Measurements from ENCODE around the gene NXPH3.
A peak's percentile ranks its signal among the peaks of the same experiment; 100 is the strongest.

The NXPH3 gene

DNA sequence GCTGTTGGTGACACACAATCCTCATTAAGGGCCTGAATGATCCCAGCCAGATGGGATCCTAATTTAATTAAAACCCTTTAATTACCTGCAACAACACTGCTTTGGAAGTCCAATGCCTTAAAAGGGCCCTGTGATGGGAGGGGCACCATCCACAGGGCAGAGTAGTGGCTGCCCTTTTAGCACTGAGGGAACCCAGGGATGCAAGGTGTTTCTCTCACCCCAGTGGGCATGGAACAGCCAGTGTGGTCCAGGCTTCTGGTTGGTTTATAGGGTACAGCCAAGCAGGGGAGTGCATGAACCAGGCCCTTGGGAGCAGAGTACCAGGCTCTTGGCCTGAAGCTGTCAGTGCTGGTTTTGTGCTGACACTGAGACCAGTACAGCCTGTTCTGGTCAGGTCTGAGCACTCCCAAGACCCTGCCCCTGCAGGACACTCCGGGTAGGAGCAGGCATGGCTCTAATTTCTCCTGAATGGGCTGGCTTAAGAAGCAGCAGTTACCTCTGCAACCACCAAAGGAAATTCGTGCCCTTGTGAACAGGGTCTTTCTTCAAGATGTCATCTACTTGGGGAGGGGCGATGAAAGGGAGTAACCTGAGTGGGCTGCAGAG lies 9.9 kb downstream of the NXPH3 start:
- Histone ChIP-seq H3K27ac (ENCODE audit: extremely low read depth, low read depth, low read length) (no peak overlapping the region), H3K4me1 (ENCODE audit: control insufficient read depth, insufficient read depth, low read length) (no peaks in the 10 kb centered on the region), H3K36me3 (ENCODE audit: control insufficient read depth in 2 of 2, insufficient read depth in 1 of 2, low read length in 2 of 2) (no peaks in the 10 kb centered on the region), H3K9me3 (ENCODE audit: control insufficient read depth, insufficient read depth, low read depth, low read length) (no peaks in the 10 kb centered on the region), H3K4me3 (ENCODE audit: low read depth, low read length) (no peak overlapping the region)
- TF ChIP-seq ZNF223 (tag by site-specific recombination; IDR thresholded peaks at IDR 0.05) (no peak), ZNF114 (tag by site-specific recombination; IDR thresholded peaks at IDR 0.05) (no peak), ZNF239 (tag by site-specific recombination; IDR thresholded peaks at IDR 0.05) (no peak), ZBTB17 (tag by site-specific recombination; IDR thresholded peaks at IDR 0.05) (peak; percentile 72), ZNF658 (tag by site-specific recombination; IDR thresholded peaks at IDR 0.05) (no peak)
- TF ChIP-seq, protein P1, sequence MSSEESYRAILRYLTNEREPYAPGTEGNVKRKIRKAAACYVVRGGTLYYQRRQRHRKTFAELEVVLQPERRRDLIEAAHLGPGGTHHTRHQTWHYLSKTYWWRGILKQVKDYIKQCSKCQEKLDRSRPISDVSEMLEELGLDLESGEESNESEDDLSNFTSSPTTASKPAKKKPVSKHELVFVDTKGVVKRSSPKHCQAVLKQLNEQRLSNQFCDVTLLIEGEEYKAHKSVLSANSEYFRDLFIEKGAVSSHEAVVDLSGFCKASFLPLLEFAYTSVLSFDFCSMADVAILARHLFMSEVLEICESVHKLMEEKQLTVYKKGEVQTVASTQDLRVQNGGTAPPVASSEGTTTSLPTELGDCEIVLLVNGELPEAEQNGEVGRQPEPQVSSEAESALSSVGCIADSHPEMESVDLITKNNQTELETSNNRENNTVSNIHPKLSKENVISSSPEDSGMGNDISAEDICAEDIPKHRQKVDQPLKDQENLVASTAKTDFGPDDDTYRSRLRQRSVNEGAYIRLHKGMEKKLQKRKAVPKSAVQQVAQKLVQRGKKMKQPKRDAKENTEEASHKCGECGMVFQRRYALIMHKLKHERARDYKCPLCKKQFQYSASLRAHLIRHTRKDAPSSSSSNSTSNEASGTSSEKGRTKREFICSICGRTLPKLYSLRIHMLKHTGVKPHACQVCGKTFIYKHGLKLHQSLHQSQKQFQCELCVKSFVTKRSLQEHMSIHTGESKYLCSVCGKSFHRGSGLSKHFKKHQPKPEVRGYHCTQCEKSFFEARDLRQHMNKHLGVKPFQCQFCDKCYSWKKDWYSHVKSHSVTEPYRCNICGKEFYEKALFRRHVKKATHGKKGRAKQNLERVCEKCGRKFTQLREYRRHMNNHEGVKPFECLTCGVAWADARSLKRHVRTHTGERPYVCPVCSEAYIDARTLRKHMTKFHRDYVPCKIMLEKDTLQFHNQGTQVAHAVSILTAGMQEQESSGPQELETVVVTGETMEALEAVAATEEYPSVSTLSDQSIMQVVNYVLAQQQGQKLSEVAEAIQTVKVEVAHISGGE (tag by site-specific recombination; conservative IDR thresholded peaks at IDR 0.05; ENCODE audit: low read depth), result no peak
- POLR2A ChIA-PET, result no interaction called here
- CTCF ChIA-PET, result interaction anchor here (0.7 to 3.2 kb wide), 3 partner anchors 10 to 314 kb away, joined by 3 to 13 read pairs (median 5); partner anchors contain the start of gene NXPH3

DNA sequence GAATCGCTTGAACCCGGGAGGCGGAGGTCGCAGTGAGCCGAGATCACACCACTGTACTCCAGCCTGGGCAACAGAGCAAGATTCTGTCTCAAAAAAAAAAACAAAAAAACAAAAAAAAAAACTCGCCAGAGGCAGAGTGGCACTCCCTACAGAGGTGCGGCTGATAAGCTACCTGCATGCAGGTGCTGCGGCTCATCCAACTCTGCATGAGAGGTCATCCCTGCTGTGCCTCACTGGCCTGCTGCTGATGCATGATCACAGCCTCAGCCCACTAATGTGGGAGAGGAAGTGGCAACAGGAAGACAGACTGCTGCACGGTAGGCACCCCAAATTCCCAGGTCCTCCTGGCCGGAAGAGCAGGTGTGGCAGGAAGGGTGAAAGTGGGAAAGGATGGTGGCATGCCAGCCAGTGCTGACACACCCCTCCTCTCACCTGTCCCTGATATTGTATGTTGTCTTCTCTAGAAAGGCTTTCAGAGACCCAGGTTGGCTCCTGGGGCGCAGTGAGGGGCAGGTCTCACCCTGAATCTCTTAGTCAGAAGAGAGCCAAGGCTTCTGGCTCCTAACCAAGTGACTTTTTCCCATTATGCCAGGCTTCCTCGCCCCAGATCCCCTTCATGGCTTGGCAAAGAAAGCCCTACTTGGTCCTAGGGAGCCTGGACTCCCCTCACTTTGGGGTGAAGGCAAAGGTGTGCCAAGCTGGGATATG lies 11.8 kb downstream of the NXPH3 start:
- Histone ChIP-seq H3K27ac (ENCODE audit: extremely low read depth, low read depth, low read length) (no peak overlapping the region), H3K4me3 (ENCODE audit: low read depth, low read length) (no peak overlapping the region), H3K9me3 (ENCODE audit: control insufficient read depth, insufficient read depth, low read depth, low read length) (no peaks in the 10 kb centered on the region), H3K4me1 (ENCODE audit: control insufficient read depth, insufficient read depth, low read length) (no peaks in the 10 kb centered on the region), H3K36me3 (ENCODE audit: control insufficient read depth in 2 of 2, insufficient read depth in 1 of 2, low read length in 2 of 2) (peaks cover 0 to under 1% of the 10 kb centered on the region in 2 experiments; a peak in 1 of 3 replicates)
- ChIA-PET CTCF (interaction anchor here (0.5 to 3.2 kb wide), 2 partner anchors 12 to 22 kb away, joined by 6 to 13 read pairs; partner anchors contain the start of gene NXPH3), POLR2A (no interaction called here)
- TF ChIP-seq, protein P2, sequence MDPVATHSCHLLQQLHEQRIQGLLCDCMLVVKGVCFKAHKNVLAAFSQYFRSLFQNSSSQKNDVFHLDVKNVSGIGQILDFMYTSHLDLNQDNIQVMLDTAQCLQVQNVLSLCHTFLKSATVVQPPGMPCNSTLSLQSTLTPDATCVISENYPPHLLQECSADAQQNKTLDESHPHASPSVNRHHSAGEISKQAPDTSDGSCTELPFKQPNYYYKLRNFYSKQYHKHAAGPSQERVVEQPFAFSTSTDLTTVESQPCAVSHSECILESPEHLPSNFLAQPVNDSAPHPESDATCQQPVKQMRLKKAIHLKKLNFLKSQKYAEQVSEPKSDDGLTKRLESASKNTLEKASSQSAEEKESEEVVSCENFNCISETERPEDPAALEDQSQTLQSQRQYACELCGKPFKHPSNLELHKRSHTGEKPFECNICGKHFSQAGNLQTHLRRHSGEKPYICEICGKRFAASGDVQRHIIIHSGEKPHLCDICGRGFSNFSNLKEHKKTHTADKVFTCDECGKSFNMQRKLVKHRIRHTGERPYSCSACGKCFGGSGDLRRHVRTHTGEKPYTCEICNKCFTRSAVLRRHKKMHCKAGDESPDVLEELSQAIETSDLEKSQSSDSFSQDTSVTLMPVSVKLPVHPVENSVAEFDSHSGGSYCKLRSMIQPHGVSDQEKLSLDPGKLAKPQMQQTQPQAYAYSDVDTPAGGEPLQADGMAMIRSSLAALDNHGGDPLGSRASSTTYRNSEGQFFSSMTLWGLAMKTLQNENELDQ (tag by site-specific recombination; IDR thresholded peaks at IDR 0.05; ENCODE audit: low read depth), result no peak
- TF ChIP-seq, protein P3, sequence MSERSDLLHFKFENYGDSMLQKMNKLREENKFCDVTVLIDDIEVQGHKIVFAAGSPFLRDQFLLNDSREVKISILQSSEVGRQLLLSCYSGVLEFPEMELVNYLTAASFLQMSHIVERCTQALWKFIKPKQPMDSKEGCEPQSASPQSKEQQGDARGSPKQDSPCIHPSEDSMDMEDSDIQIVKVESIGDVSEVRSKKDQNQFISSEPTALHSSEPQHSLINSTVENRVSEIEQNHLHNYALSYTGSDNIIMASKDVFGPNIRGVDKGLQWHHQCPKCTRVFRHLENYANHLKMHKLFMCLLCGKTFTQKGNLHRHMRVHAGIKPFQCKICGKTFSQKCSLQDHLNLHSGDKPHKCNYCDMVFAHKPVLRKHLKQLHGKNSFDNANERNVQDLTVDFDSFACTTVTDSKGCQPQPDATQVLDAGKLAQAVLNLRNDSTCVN (tag by site-specific recombination; optimal IDR thresholded peaks at IDR 0.05), result no peak
- TF ChIP-seq ZNF529 (tag by site-specific recombination; IDR thresholded peaks at IDR 0.05; ENCODE audit: insufficient replicate concordance), result no peak
- no peak for TF ChIP-seq ZNF311 (tag by site-specific recombination; IDR thresholded peaks at IDR 0.05; ENCODE audit: borderline replicate concordance)
- TF ChIP-seq, protein P4, sequence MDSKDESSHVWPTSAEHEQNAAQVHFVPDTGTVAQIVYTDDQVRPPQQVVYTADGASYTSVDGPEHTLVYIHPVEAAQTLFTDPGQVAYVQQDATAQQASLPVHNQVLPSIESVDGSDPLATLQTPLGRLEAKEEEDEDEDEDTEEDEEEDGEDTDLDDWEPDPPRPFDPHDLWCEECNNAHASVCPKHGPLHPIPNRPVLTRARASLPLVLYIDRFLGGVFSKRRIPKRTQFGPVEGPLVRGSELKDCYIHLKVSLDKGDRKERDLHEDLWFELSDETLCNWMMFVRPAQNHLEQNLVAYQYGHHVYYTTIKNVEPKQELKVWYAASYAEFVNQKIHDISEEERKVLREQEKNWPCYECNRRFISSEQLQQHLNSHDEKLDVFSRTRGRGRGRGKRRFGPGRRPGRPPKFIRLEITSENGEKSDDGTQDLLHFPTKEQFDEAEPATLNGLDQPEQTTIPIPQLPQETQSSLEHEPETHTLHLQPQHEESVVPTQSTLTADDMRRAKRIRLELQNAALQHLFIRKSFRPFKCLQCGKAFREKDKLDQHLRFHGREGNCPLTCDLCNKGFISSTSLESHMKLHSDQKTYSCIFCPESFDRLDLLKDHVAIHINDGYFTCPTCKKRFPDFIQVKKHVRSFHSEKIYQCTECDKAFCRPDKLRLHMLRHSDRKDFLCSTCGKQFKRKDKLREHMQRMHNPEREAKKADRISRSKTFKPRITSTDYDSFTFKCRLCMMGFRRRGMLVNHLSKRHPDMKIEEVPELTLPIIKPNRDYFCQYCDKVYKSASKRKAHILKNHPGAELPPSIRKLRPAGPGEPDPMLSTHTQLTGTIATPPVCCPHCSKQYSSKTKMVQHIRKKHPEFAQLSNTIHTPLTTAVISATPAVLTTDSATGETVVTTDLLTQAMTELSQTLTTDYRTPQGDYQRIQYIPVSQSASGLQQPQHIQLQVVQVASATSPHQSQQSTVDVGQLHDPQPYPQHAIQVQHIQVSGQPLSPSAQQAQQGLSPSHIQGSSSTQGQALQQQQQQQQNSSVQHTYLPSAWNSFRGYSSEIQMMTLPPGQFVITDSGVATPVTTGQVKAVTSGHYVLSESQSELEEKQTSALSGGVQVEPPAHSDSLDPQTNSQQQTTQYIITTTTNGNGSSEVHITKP (tag by site-specific recombination; IDR thresholded peaks at IDR 0.05), result no peak
- TF ChIP-seq ZNF211 (tag by site-specific recombination; IDR thresholded peaks at IDR 0.05; ENCODE audit: low read depth), result no peak
- TF ChIP-seq IKZF3 (tag by site-specific recombination; IDR thresholded peaks at IDR 0.05), result no peak
- TF ChIP-seq ZNF677 (tag by site-specific recombination; IDR thresholded peaks at IDR 0.05), result no peak
- TF ChIP-seq SP3 (tag by site-specific recombination; IDR thresholded peaks at IDR 0.05), result no peak
- TF ChIP-seq, protein P5, sequence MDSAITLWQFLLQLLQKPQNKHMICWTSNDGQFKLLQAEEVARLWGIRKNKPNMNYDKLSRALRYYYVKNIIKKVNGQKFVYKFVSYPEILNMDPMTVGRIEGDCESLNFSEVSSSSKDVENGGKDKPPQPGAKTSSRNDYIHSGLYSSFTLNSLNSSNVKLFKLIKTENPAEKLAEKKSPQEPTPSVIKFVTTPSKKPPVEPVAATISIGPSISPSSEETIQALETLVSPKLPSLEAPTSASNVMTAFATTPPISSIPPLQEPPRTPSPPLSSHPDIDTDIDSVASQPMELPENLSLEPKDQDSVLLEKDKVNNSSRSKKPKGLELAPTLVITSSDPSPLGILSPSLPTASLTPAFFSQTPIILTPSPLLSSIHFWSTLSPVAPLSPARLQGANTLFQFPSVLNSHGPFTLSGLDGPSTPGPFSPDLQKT (IDR thresholded peaks at IDR 0.05; ENCODE audit: borderline replicate concordance, low read depth, low read length), result no peak
- no peak for TF ChIP-seq ZNF404 (tag by site-specific recombination; IDR thresholded peaks at IDR 0.05)
- no peak for TF ChIP-seq ZNF629 (tag by site-specific recombination; IDR thresholded peaks at IDR 0.05)
- TF ChIP-seq ZNF624 (tag by site-specific recombination; IDR thresholded peaks at IDR 0.05), result no peak
- no peak for TF ChIP-seq ZNF76 (tag by site-specific recombination; IDR thresholded peaks at IDR 0.05; ENCODE audit: borderline replicate concordance, low read depth)
- TF ChIP-seq ZNF658 (tag by site-specific recombination; IDR thresholded peaks at IDR 0.05), result no peak
- no peak for TF ChIP-seq ZNF416 (tag by site-specific recombination; IDR thresholded peaks at IDR 0.05)
